ENCODE data around the gene WFIKKN1. TPM values are rescaled to one million over a fixed set of nuclear protein-coding genes. Genes with fewer than 3 reads are reported as not detected.
A peak's percentile ranks its signal among the peaks of the same experiment; 100 is the strongest.

WFIKKN1 gene
- polyA plus RNA-seq, 3 donors = 0.76 TPM; not detected in 2

DNA sequence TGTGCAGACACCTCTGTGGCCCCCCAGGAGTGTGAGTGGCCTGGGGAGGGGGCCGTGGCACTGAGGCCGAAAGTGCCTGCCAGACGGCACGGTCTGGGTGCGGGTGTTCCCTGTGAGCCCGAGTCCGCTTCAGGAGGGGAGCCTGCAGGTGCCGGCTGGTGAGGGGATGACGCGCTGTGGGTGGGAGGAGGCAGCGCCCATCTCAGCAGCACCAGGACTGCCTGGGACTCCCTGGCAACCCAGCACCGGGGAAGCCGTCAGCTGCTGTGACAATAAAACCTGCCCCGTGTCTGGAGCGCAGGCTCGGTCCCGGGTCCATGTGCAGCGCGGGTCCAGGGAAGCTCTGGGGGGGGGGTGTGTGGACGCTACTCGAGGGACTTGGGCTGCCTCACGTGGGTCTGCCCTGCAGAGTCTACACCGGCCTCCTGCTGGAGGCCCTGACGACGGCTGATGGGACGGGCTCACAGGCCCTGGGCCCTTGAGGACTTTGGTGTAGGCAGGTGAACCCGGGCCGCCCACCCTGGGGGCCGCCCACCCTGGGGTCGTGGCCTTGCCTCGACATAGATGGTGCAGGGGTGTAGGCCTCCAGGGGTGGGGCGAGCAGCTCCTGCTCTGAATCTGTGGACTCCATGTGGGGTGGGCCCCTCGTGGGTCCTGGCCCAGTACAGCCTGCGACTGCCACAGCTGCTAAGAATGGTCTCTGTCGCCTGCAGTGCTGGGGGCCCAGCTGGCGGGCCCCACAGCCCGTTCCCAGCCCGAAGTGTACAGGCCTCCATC is 46.8 kb upstream of the WFIKKN1 start:
- Histone ChIP-seq H3K4me1 (ENCODE audit: control insufficient read depth in 1 of 2, insufficient read depth in 2 of 2, low read length in 2 of 2) (peaks cover 16 to 18% of the 10 kb centered on the region in 2 donors), H3K9me3 (replicated peaks in 1 of 2; ENCODE audit: control insufficient read depth in 1 of 2, insufficient read depth in 1 of 2, low read length in 2 of 2) (no peaks in the 10 kb centered on the region), H3K4me3 (replicated peaks in 1 of 3; ENCODE audit: low read depth in 2 of 3, low read length in 3 of 3) (no peak overlapping the region), H3K27me3 (ENCODE audit: control insufficient read depth in 2 of 2, insufficient read depth in 2 of 2, low read length in 2 of 2) (peaks cover 0 to 7% of the 10 kb centered on the region in 2 donors), H4K20me1 (ENCODE audit: insufficient read depth, low read length) (no peaks in the 10 kb centered on the region), H2AFZ (ENCODE audit: insufficient read depth, low read depth, low read length, poor library complexity, severe bottlenecking) (no peak overlapping the region), H3K27ac (ENCODE audit: low read depth in 1 of 2, low read length in 2 of 2) (no peak overlapping the region), H3K4me2 (replicated peaks; ENCODE audit: extremely low read depth, low read length, poor library complexity, severe bottlenecking) (no peak overlapping the region), H3K79me2 (ENCODE audit: insufficient read depth, low read length) (peaks cover 14% of the 10 kb centered on the region), H3K36me3 (replicated peaks in 1 of 2; ENCODE audit: control insufficient read depth in 1 of 2, insufficient read depth in 2 of 2, low read length in 2 of 2) (peaks cover 0 to 2% of the 10 kb centered on the region in 2 donors), H3K9ac (ENCODE audit: insufficient read depth, low read length, poor library complexity, severe bottlenecking) (no peak overlapping the region)
- H3K4me1 Mint-ChIP-seq = peaks cover 13% of the 10 kb centered on the region
- 78% methylated on average over 29 of the region's 38 CpGs for WGBS (ENCODE audit: insufficient coverage)
- H3K4me3 Mint-ChIP-seq = no peak overlapping the region
- no peak overlapping the region for H3K27ac Mint-ChIP-seq
- peaks cover 0 to 3% (median 0%) of the 10 kb centered on the region in 7 donors for H3K9me3 Mint-ChIP-seq
- TF ChIP-seq, protein P1, sequence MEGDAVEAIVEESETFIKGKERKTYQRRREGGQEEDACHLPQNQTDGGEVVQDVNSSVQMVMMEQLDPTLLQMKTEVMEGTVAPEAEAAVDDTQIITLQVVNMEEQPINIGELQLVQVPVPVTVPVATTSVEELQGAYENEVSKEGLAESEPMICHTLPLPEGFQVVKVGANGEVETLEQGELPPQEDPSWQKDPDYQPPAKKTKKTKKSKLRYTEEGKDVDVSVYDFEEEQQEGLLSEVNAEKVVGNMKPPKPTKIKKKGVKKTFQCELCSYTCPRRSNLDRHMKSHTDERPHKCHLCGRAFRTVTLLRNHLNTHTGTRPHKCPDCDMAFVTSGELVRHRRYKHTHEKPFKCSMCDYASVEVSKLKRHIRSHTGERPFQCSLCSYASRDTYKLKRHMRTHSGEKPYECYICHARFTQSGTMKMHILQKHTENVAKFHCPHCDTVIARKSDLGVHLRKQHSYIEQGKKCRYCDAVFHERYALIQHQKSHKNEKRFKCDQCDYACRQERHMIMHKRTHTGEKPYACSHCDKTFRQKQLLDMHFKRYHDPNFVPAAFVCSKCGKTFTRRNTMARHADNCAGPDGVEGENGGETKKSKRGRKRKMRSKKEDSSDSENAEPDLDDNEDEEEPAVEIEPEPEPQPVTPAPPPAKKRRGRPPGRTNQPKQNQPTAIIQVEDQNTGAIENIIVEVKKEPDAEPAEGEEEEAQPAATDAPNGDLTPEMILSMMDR (IDR thresholded peaks at IDR 0.05) = no peak
- intact Hi-C loops (cut with micrococcal nuclease) = loop anchor here in 1 of 2 donors (5.0 kb wide), 1 partner anchor 68 kb away; no protein-coding TSS in a partner anchor
- peaks cover 2 to 16% (median 12%) of the 10 kb centered on the region in 3 donors for H3K27me3 Mint-ChIP-seq (ENCODE audit: low read depth in 3 of 3)
- DNase-seq = no peak
- H3K36me3 Mint-ChIP-seq = peaks cover 0 to 3% of the 10 kb centered on the region in 2 donors

GRCh38 chr16:585351-585750 is 45.4 kb upstream of the WFIKKN1 start:
- H3K79me2 ChIP-seq (ENCODE audit: insufficient read depth, low read length) = peaks cover 17% of the 10 kb centered on the region
- DNase-seq = no peak
- Mint-ChIP-seq H3K27ac (no peak overlapping the region), H3K4me1 (peaks cover 13% of the 10 kb centered on the region), H3K4me3 (peak overlapping the region in 1 of 2 donors; percentile 53), H3K36me3 (peaks cover 0 to 3% of the 10 kb centered on the region in 2 donors), H3K9me3 (peaks cover 0 to 3% (median 0%) of the 10 kb centered on the region in 7 donors), H3K27me3 (ENCODE audit: low read depth in 3 of 3) (peaks cover 2 to 16% (median 12%) of the 10 kb centered on the region in 3 donors)
- peaks cover 0 to 2% of the 10 kb centered on the region in 2 donors for H3K36me3 ChIP-seq (replicated peaks in 1 of 2; ENCODE audit: control insufficient read depth in 1 of 2, insufficient read depth in 2 of 2, low read length in 2 of 2)
- H2AFZ ChIP-seq (ENCODE audit: insufficient read depth, low read depth, low read length, poor library complexity, severe bottlenecking) = no peak overlapping the region
- no peaks in the 10 kb centered on the region for H4K20me1 ChIP-seq (ENCODE audit: insufficient read depth, low read length)
- no peak overlapping the region for H3K9ac ChIP-seq (ENCODE audit: insufficient read depth, low read length, poor library complexity, severe bottlenecking)
- intact Hi-C loops (cut with micrococcal nuclease) = loop anchor here (5.0 kb wide), 1 partner anchor 97 kb away; the partner anchor contains the start of genes JMJD8 (in 2 of the 2) and STUB1 (in 2 of the 2)
- H3K4me3 ChIP-seq (replicated peaks in 1 of 3; ENCODE audit: low read depth in 2 of 3, low read length in 3 of 3) = no peak overlapping the region
- H3K4me1 ChIP-seq (ENCODE audit: control insufficient read depth in 1 of 2, insufficient read depth in 2 of 2, low read length in 2 of 2) = peaks cover 16 to 20% of the 10 kb centered on the region in 2 donors
- H3K27me3 ChIP-seq (ENCODE audit: control insufficient read depth in 2 of 2, insufficient read depth in 2 of 2, low read length in 2 of 2) = peaks cover 0 to 7% of the 10 kb centered on the region in 2 donors
- no peak overlapping the region for H3K27ac ChIP-seq (ENCODE audit: low read depth in 1 of 2, low read length in 2 of 2)
- TF ChIP-seq, protein P1 (IDR thresholded peaks at IDR 0.05) = no peak
- WGBS (ENCODE audit: insufficient coverage) = 49% methylated on average over 10 of the region's 10 CpGs
- H3K9me3 ChIP-seq (replicated peaks in 1 of 2; ENCODE audit: control insufficient read depth in 1 of 2, insufficient read depth in 1 of 2, low read length in 2 of 2) = no peaks in the 10 kb centered on the region
- no peak overlapping the region for H3K4me2 ChIP-seq (replicated peaks; ENCODE audit: extremely low read depth, low read length, poor library complexity, severe bottlenecking)
